Liver (tissue), 9 donors: ENCODE results near the gene MGAT3. TPM values are rescaled to one million over a fixed set of nuclear protein-coding genes. Genes with fewer than 3 reads are reported as not detected.

Experiments used
- DNase-seq: peaks from one replicate; pipeline ENCODE4 v3.0.0-alpha.2; 2017; ENCODE audit warnings: low spot score
- H3K27ac ChIP-seq, 2 donors: one replicate each; pipeline ENCODE4 v1.7.0; 2013; ENCODE audit warnings: inconsistent platforms in 2 of 2, low read length in 2 of 2, control low read depth in 1 of 2, low read depth in 1 of 2, mild to moderate bottlenecking in 1 of 2
- H3K27me3 ChIP-seq, 4 donors: one replicate each; pipeline versions ENCODE4 v1.6.1 to v1.7.0; 2013; ENCODE audit warnings: low read length in 3 of 4, inconsistent platforms in 1 of 4, mild to moderate bottlenecking in 1 of 4, moderate library complexity in 1 of 4; ENCODE audit not compliant: control insufficient read depth in 4 of 4, insufficient read depth in 4 of 4
- H3K36me3 ChIP-seq, 4 donors: one replicate each; pipeline versions ENCODE4 v1.6.1 to v1.7.0; 2013; ENCODE audit warnings: low read length in 3 of 4, mild to moderate bottlenecking in 3 of 4, low read depth in 1 of 4, moderate library complexity in 1 of 4; ENCODE audit not compliant: control insufficient read depth in 4 of 4, insufficient read depth in 3 of 4
- H3K4me1 ChIP-seq, 4 donors: one replicate each; pipeline versions ENCODE4 v1.6.1 to v1.7.0; 2013; ENCODE audit warnings: low read length in 3 of 4, mild to moderate bottlenecking in 3 of 4, moderate library complexity in 1 of 4; ENCODE audit not compliant: control insufficient read depth in 4 of 4, insufficient read depth in 4 of 4
- H3K4me3 ChIP-seq, 3 donors: one replicate each; pipeline versions ENCODE4 v1.6.1 to v1.7.0; 2013; ENCODE audit warnings: low read length in 3 of 3, control low read depth in 1 of 3, low read depth in 1 of 3, mild to moderate bottlenecking in 1 of 3
- H3K9ac ChIP-seq, 2 donors: one replicate each; pipeline ENCODE4 v1.7.0; 2013; ENCODE audit warnings: low read length in 2 of 2, mild to moderate bottlenecking in 2 of 2, moderate library complexity in 2 of 2, control low read depth in 1 of 2, low read depth in 1 of 2
- H3K9me3 ChIP-seq, 4 donors: one replicate each; pipeline versions ENCODE4 v1.6.1 to v1.7.0; 2013; ENCODE audit warnings: low read length in 3 of 4; ENCODE audit not compliant: control insufficient read depth in 4 of 4
- ATF3 ChIP-seq: IDR thresholded peaks from 2 replicates; pipeline ENCODE4 v1.6.1; 2016; ENCODE audit warnings: antibody characterized with exemption
- CTCF ChIP-seq: fragments of 150-350 bp; IDR thresholded peaks from 2 replicates; pipeline ENCODE4 v1.5.1; 2017; ENCODE audit warnings: improper control_type of control experiment, low read depth, low read length; ENCODE audit not compliant: missing input control
- EGR1 ChIP-seq, 2 donors: IDR thresholded peaks; 2 replicates each; pipeline ENCODE4 v1.6.1; 2016 to 2018; ENCODE audit warnings: antibody characterized with exemption in 2 of 2, low read depth in 2 of 2
- FOXA1 ChIP-seq: IDR thresholded peaks from 2 replicates; pipeline ENCODE4 v1.6.1; 2016; ENCODE audit warnings: antibody characterized with exemption
- FOXA2 ChIP-seq: IDR thresholded peaks from 2 replicates; pipeline ENCODE4 v1.6.1; 2016; ENCODE audit warnings: antibody characterized with exemption
- GABPA ChIP-seq, 2 donors: IDR thresholded peaks in 1 of 2; conservative IDR thresholded peaks in 1 of 2; 2 replicates each; pipeline ENCODE4 v1.6.1; 2016; ENCODE audit warnings: antibody characterized with exemption in 2 of 2, mild to moderate bottlenecking in 1 of 2, moderate library complexity in 1 of 2
- HNF4A ChIP-seq, 2 donors: conservative IDR thresholded peaks; 2 replicates each; pipeline ENCODE4 v1.6.1; 2016; ENCODE audit warnings: antibody characterized with exemption in 2 of 2, mild to moderate bottlenecking in 2 of 2
- HNF4G ChIP-seq: IDR thresholded peaks from 2 replicates; pipeline ENCODE4 v1.6.1; 2016; ENCODE audit warnings: antibody characterized with exemption
- MAX ChIP-seq: IDR thresholded peaks from 2 replicates; pipeline ENCODE4 v1.6.1; 2016; ENCODE audit warnings: antibody characterized with exemption
- RAD21 ChIP-seq, 2 donors: IDR thresholded peaks; 2 replicates each; pipeline ENCODE4 v1.6.1; 2016; ENCODE audit warnings: antibody characterized with exemption in 2 of 2, mild to moderate bottlenecking in 2 of 2
- REST ChIP-seq: IDR thresholded peaks from 2 replicates; pipeline ENCODE4 v1.6.1; 2016; ENCODE audit warnings: antibody characterized with exemption, mild to moderate bottlenecking
- RXRA ChIP-seq, 2 donors: IDR thresholded peaks; 2 replicates each; pipeline ENCODE4 v1.6.1; 2017 to 2018; ENCODE audit warnings: antibody characterized with exemption in 2 of 2, mild to moderate bottlenecking in 1 of 2
- TAF1 ChIP-seq: conservative IDR thresholded peaks from 2 replicates; pipeline ENCODE4 v1.6.1; 2016; ENCODE audit warnings: antibody characterized with exemption, mild to moderate bottlenecking
- YY1 ChIP-seq: IDR thresholded peaks from 2 replicates; pipeline ENCODE4 v1.6.1; 2016; ENCODE audit warnings: antibody characterized with exemption, mild to moderate bottlenecking
- WGBS: extraction: QIAGEN DNeasy Blood & Tissue Kit; methylation state at CpG from one replicate; pipeline ENCODE4 v1.1.7; 2013; 5-methylcytosine and 5-hydroxymethylcytosine counted together
- polyA plus RNA-seq, 2 donors: library from polyadenylated mRNA; stranded (reverse) in 1 of 2; unstranded in 1 of 2; fragments of 200-250 nt in 1 of 2; fragments of >200 nt in 1 of 2; fragmentation: Nextera tagmentation in 1 of 2; extraction: Ambion mirVana in 1 of 2; gene quantifications; one replicate each; pipeline versions ENCODE4 v1.2.1 to v1.2.3, GENCODE V29; 2013 to 2015
- total RNA-seq, 2 donors: library from RNA; depleted of rRNA; stranded (reverse); fragments of >200 nt; gene quantifications; one replicate each; pipeline ENCODE4 v1.2.3, GENCODE V29; 2014
- donor health status: healthy.
- donor health status: healthy.
- donor health status: healthy.
- donor health status: healthy.
- donor health status: healthy.

The MGAT3 gene
- total and polyA plus RNA-seq, 4 donors, result 0.03 to 7.6 (median 0.10) TPM

GRCh38 chr22:39530116-39530515, 73.3 kb downstream of the MGAT3 start:
- no peak overlapping the region for H3K9ac ChIP-seq

GRCh38 chr22:39530692-39531331, 74.0 kb downstream of the MGAT3 start:
- Histone ChIP-seq H3K9ac (peak overlapping the region in 1 of 2 donors; percentile 79), H3K4me1 (peaks cover 21 to 62% (median 51%) of the 10 kb centered on the region in 4 donors), H3K9me3 (no peaks in the 10 kb centered on the region), H3K36me3 (peaks cover 0 to 6% (median 4%) of the 10 kb centered on the region in 4 donors), H3K4me3 (no peak overlapping the region), H3K27me3 (no peaks in the 10 kb centered on the region), H3K27ac (no peak overlapping the region)
- TF ChIP-seq RAD21 (IDR thresholded peaks at IDR 0.05) (peak in 1 of 2 donors; percentile 29), HNF4A (conservative IDR thresholded peaks at IDR 0.05) (no peak), CTCF (peak; percentile 22)
- 37% methylated on average over 9 of the region's 9 CpGs for WGBS
- peak; percentile 46 for DNase-seq

More at GRCh38 chr22:39530116-39530515, 73.3 kb downstream of the MGAT3 start:
- H3K4me3 ChIP-seq, result no peak overlapping the region
- no peaks in the 10 kb centered on the region for H3K27me3 ChIP-seq
- H3K27ac ChIP-seq, result no peak overlapping the region
- no peak for DNase-seq
- no peak for TF ChIP-seq EGR1 (IDR thresholded peaks at IDR 0.05; ENCODE audit: low read depth in 2 of 2)
- WGBS, result 81% methylated on average over 6 of the region's 6 CpGs
- H3K36me3 ChIP-seq, result peaks cover 0 to 6% (median 4%) of the 10 kb centered on the region in 4 donors
- no peaks in the 10 kb centered on the region for H3K9me3 ChIP-seq
- peaks cover 21 to 62% (median 53%) of the 10 kb centered on the region in 4 donors for H3K4me1 ChIP-seq

- peaks cover 21 to 55% (median 47%) of the 10 kb centered on the region in 4 donors for H3K4me1 ChIP-seq
- peak within 1 kb of the TSS; percentile 74 to 83 (median 82) for H3K4me3 ChIP-seq
- DNase-seq, result peak; percentile 98
- under 1% methylated on average over 67 of the region's 67 CpGs for WGBS
- no peaks in the 10 kb centered on the region for H3K9me3 ChIP-seq
- H3K27ac ChIP-seq, result peak within 1 kb of the TSS; percentile 83
- H3K27me3 ChIP-seq, result no peaks in the 10 kb centered on the region
- peaks cover 0 to 6% (median 4%) of the 10 kb centered on the region in 4 donors for H3K36me3 ChIP-seq
- peak within 1 kb of the TSS; percentile 79 to 85 for H3K9ac ChIP-seq
- TF ChIP-seq FOXA2 (peak; percentile 57), RXRA (IDR thresholded peaks at IDR 0.05) (peak; percentile 60 to 74), HNF4G (peak; percentile 25), TAF1 (no peak), EGR1 (IDR thresholded peaks at IDR 0.05; ENCODE audit: low read depth in 2 of 2) (peak; percentile 95), HNF4A (conservative IDR thresholded peaks at IDR 0.05) (peak; percentile 59 to 83), CTCF (no peak), FOXA1 (no peak), YY1 (peak; percentile 97), RAD21 (IDR thresholded peaks at IDR 0.05) (peak; percentile 30 to 48), GABPA (IDR thresholded peaks at IDR 0.05 in 1 of 2, conservative IDR thresholded peaks at IDR 0.05 in 1 of 2) (peak; percentile 88 to 98), ATF3 (peak; percentile 39), REST (peak; percentile 91), MAX (peak; percentile 99)
Observed at GRCh38 chr22:39532215-39533073, 75.6 kb downstream of the MGAT3 start, which contains the start of gene RPS19BP1. Gene RPS19BP1, minus strand, starts transcription at chr22:39532748. Its CDS starts 10 bp downstream, at chr22:39532738.
